ENCODE results near the gene KDF1. TPM values are rescaled to one million over a fixed set of nuclear protein-coding genes. Genes with fewer than 3 reads are reported as not detected.

KDF1 gene
- total RNA-seq, 2 experiments from 2014 or later, result 0.95 to 1.2 TPM

DNA sequence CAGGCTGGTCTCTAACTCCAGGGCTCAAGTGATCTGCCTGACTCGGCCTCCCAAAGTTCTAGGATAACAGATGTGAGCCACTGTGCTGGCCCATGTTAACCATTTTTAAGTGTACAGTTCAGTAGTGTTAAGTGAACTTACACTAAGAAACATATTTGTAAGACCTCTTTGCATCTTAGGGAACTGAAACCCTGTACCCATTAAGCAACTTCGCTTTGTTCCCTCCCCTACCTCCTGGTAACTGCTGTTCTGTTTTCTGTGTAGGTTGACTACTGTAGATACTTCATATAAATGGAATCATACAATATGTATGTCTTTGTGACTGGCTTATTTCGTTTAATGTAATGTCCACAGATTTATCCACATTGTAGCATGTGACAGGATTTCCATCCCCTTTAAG lies 27.7 kb downstream of the KDF1 start:
- CTCF ChIA-PET, result no interaction called here
- Mint-ChIP-seq H3K4me1 (ENCODE audit: low read depth) (no peaks in the 10 kb centered on the region), H3K4me3 (no peak overlapping the region), H3K27me3 (no peaks in the 10 kb centered on the region), H3K36me3 (ENCODE audit: low read depth) (peaks cover 64% of the 10 kb centered on the region), H3K9me3 (no peaks in the 10 kb centered on the region), H3K27ac (no peak overlapping the region)
- Histone ChIP-seq H3K27me3 (ENCODE audit: control insufficient read depth in 1 of 2, insufficient read depth in 2 of 2, low read length in 2 of 2) (no peaks in the 10 kb centered on the region), H3K36me3 (ENCODE audit: insufficient read depth, low read length) (peaks cover 48% of the 10 kb centered on the region), H3K27ac (ENCODE audit: low read depth in 1 of 2, low read length in 2 of 2) (no peak overlapping the region), H3K4me1 (ENCODE audit: insufficient read depth, low read length) (no peaks in the 10 kb centered on the region), H3K9me3 (ENCODE audit: control insufficient read depth in 1 of 2, insufficient read depth in 1 of 2, low read length in 2 of 2) (no peaks in the 10 kb centered on the region), H3K4me3 (ENCODE audit: low read length) (no peak overlapping the region)
- POLR2A ChIA-PET, result interaction anchor here (1.7 kb wide), 1 partner anchor 11 kb away, joined by 3 read pairs; the partner anchor contains the start of gene NUDC
- no peak for ATAC-seq (ENCODE audit: poor library complexity)
- peak in 2 of 14 experiments; percentile 13 to 34 for DNase-seq
- TF ChIP-seq, protein P1, sequence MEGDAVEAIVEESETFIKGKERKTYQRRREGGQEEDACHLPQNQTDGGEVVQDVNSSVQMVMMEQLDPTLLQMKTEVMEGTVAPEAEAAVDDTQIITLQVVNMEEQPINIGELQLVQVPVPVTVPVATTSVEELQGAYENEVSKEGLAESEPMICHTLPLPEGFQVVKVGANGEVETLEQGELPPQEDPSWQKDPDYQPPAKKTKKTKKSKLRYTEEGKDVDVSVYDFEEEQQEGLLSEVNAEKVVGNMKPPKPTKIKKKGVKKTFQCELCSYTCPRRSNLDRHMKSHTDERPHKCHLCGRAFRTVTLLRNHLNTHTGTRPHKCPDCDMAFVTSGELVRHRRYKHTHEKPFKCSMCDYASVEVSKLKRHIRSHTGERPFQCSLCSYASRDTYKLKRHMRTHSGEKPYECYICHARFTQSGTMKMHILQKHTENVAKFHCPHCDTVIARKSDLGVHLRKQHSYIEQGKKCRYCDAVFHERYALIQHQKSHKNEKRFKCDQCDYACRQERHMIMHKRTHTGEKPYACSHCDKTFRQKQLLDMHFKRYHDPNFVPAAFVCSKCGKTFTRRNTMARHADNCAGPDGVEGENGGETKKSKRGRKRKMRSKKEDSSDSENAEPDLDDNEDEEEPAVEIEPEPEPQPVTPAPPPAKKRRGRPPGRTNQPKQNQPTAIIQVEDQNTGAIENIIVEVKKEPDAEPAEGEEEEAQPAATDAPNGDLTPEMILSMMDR (IDR thresholded peaks at IDR 0.05), result no peak
- intact Hi-C loops (cut with DNase I, micrococcal nuclease), result no loop called here

- no peak for DNase-seq
- CTCF ChIA-PET, result no interaction called here
- Mint-ChIP-seq H3K4me1 (ENCODE audit: low read depth) (peaks cover 40% of the 10 kb centered on the region), H3K27ac (peak overlapping the region; percentile 90), H3K27me3 (no peaks in the 10 kb centered on the region), H3K9me3 (no peaks in the 10 kb centered on the region), H3K36me3 (ENCODE audit: low read depth) (peaks cover 59% of the 10 kb centered on the region), H3K4me3 (peak overlapping the region; percentile 91)
- Histone ChIP-seq H3K36me3 (ENCODE audit: insufficient read depth, low read length) (peaks cover 44% of the 10 kb centered on the region), H3K27ac (ENCODE audit: low read depth in 1 of 2, low read length in 2 of 2) (no peak overlapping the region), H3K4me3 (ENCODE audit: low read length) (no peak overlapping the region), H3K27me3 (ENCODE audit: control insufficient read depth in 1 of 2, insufficient read depth in 2 of 2, low read length in 2 of 2) (no peaks in the 10 kb centered on the region), H3K9me3 (ENCODE audit: control insufficient read depth in 1 of 2, insufficient read depth in 1 of 2, low read length in 2 of 2) (no peaks in the 10 kb centered on the region), H3K4me1 (ENCODE audit: insufficient read depth, low read length) (peaks cover 28% of the 10 kb centered on the region)
- no peak for ATAC-seq (ENCODE audit: poor library complexity)
- TF ChIP-seq, protein P1 (IDR thresholded peaks at IDR 0.05), result no peak
- intact Hi-C loops (cut with DNase I, micrococcal nuclease), result loop anchor here in 1 of 2 experiments (5.0 kb wide), 1 partner anchor 309 kb away; the partner anchor contains the start of gene WDTC1
- POLR2A ChIA-PET, result interaction anchor here (0.8 kb wide), 1 partner anchor 24 kb away, joined by 3 read pairs; no protein-coding TSS in a partner anchor
These were observed 36.6 kb downstream of the KDF1 start for GRCh38 chr1:26923711-26924110.

DNA sequence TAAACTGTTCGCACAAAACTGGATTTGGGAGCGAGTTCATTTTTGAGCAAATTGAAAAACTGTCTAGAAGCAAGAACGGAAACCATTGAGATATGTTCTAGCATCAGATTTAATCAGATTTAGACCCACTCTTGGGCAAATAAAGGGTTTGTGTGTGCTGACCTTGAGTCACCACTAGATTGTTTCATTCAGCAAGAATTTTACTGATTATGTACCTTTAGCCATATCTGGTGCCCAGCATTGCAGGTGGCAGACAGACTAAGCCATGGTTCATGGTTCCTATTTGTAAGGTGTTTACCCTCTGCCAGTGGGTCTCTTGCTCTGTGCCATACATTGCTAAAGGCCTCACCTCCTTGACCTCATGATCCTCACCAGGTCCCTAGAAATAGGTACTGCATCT lies 37.4 kb downstream of the KDF1 start:
- ATAC-seq (ENCODE audit: poor library complexity), result no peak

More for the DNA sequence above, 37.4 kb downstream of the KDF1 start:
- H3K9me3 ChIP-seq (ENCODE audit: control insufficient read depth in 1 of 2, insufficient read depth in 1 of 2, low read length in 2 of 2), result no peaks in the 10 kb centered on the region
- H3K36me3 ChIP-seq (ENCODE audit: insufficient read depth, low read length), result peaks cover 37% of the 10 kb centered on the region
- ChIA-PET POLR2A (no interaction called here), CTCF (no interaction called here)
- H3K27ac Mint-ChIP-seq, result peak overlapping the region; percentile 90
- no peak overlapping the region for H3K4me3 ChIP-seq (ENCODE audit: low read length)
- intact Hi-C loops (cut with DNase I, micrococcal nuclease), result loop anchor here in 1 of 2 experiments (1.0 to 5.0 kb wide), 2 partner anchors 23 to 309 kb away; partner anchors contain the start of genes GPATCH3 and WDTC1
- no peaks in the 10 kb centered on the region for H3K9me3 Mint-ChIP-seq
- H3K27me3 Mint-ChIP-seq, result no peaks in the 10 kb centered on the region
- H3K36me3 Mint-ChIP-seq (ENCODE audit: low read depth), result peaks cover 51% of the 10 kb centered on the region
- peak overlapping the region; percentile 91 for H3K4me3 Mint-ChIP-seq
- peaks cover 40% of the 10 kb centered on the region for H3K4me1 Mint-ChIP-seq (ENCODE audit: low read depth)
- TF ChIP-seq, protein P1 (IDR thresholded peaks at IDR 0.05), result no peak
- H3K27ac ChIP-seq (ENCODE audit: low read depth in 1 of 2, low read length in 2 of 2), result no peak overlapping the region
- DNase-seq, result no peak
- no peaks in the 10 kb centered on the region for H3K27me3 ChIP-seq (ENCODE audit: control insufficient read depth in 1 of 2, insufficient read depth in 2 of 2, low read length in 2 of 2)
- H3K4me1 ChIP-seq (ENCODE audit: insufficient read depth, low read length), result peaks cover 28% of the 10 kb centered on the region
